A549 (cell line): ENCODE measurements around the gene STRBP. TPM values are rescaled to one million over a fixed set of nuclear protein-coding genes. Genes with fewer than 3 reads are reported as not detected.

Experiments
- ATAC-seq, 2 experiments: fragments of 200-7000 bp in 1 of 2; fragments of >200 bp in 1 of 2; cut with Nextera tagmentation in 1 of 2; cut with Tn5 transposase in 1 of 2; 3 replicates each; pipeline versions ENCODE4 v1.8.0 to v1.9.1; 2018 to 2020; ENCODE audit warnings: mild to moderate bottlenecking in 1 of 2, moderate library complexity in 1 of 2
- CTCF ChIA-PET: fragments of 300-600 bp; sonication (Branson Sonifier 250); formaldehyde crosslinking; extraction: SDS; loops from one replicate; lab custom pipeline; 2021; ENCODE audit warnings: antibody characterized with exemption, inconsistent platforms; lab: Yijun Ruan, JAX
- POLR2A ChIA-PET: fragments of 350-600 bp; formaldehyde crosslinking; extraction: SDS; loops from one replicate; lab custom pipeline; 2021; ENCODE audit warnings: antibody characterized with exemption, inconsistent platforms; lab: Yijun Ruan, JAX
- DNase-seq, 2 experiments: peaks; one replicate each; pipeline versions ENCODE4 v3.0.0 to v3.0.0-alpha.2; 2011 to 2016; ENCODE audit warnings: low read depth in 1 of 2, low spot score in 1 of 2
- FAIRE-seq: peaks from 2 replicates; lab custom pipeline; 2011; peaks lifted over from hg19 to GRCh38; lab: Jason Lieb, UNC
- H3K27ac ChIP-seq, 2 experiments: fragments of >200 bp; sonication (Bioruptor Twin); formaldehyde crosslinking; 3 replicates each; pipeline ENCODE4 v1.5.1; 2016 to 2017
- H3K4me1 ChIP-seq: fragments of >200 bp; sonication (Bioruptor Twin); formaldehyde crosslinking; 3 replicates; pipeline ENCODE4 v1.6.1; 2016
- H3K4me2 ChIP-seq: fragments of >200 bp; sonication (Bioruptor Twin); formaldehyde crosslinking; 3 replicates; pipeline ENCODE4 v1.6.1; 2016
- H3K4me3 ChIP-seq: fragments of >200 bp; sonication (Bioruptor Twin); formaldehyde crosslinking; 3 replicates; pipeline ENCODE4 v1.5.1; 2016
- H3K9me3 ChIP-seq: fragments of >200 bp; sonication (Bioruptor Twin); formaldehyde crosslinking; 3 replicates; pipeline ENCODE4 v1.6.1; 2016
- CBX2 ChIP-seq: fragments of 200-600 bp; sonication (generic); IDR thresholded peaks from 2 replicates; pipeline ENCODE4 v1.6.1; 2016; ENCODE audit warnings: low read depth, mild to moderate bottlenecking, borderline replicate concordance
- CBX8 ChIP-seq: fragments of 200-600 bp; sonication (generic); IDR thresholded peaks from 2 replicates; pipeline ENCODE4 v1.6.1; 2016
- CEBPB ChIP-seq, 2 experiments: fragments of >200 bp in 1 of 2; sonication (Bioruptor Twin) in 1 of 2; formaldehyde crosslinking in 1 of 2; IDR thresholded peaks; 2 replicates each; pipeline ENCODE4 v1.6.1; 2012 to 2016
- CHD4 ChIP-seq: fragments of 200-600 bp; sonication (generic); IDR thresholded peaks from 2 replicates; pipeline ENCODE4 v1.6.1; 2016; ENCODE audit warnings: antibody characterized with exemption, mild to moderate bottlenecking, borderline replicate concordance
- CTCF ChIP-seq: fragments of >200 bp; sonication (Bioruptor Twin); formaldehyde crosslinking; IDR thresholded peaks from 3 replicates; pipeline ENCODE4 v1.5.1; 2016
- E2F6 ChIP-seq: IDR thresholded peaks from 2 replicates; pipeline ENCODE4 v1.6.1; 2012; ENCODE audit warnings: low read depth, borderline replicate concordance
- EHF ChIP-seq: fragments of 250-450 bp; sonication (Bioruptor Pico); IDR thresholded peaks from 2 replicates; pipeline ENCODE4 v1.5.0; 2020; ENCODE audit warnings: mild to moderate bottlenecking
- FOSB ChIP-seq: fragments of 250-450 bp; sonication (Bioruptor Pico); IDR thresholded peaks from 2 replicates; pipeline ENCODE4 v1.5.0; 2020; ENCODE audit warnings: mild to moderate bottlenecking, moderate library complexity
- FOXS1 ChIP-seq: fragments of 250-450 bp; sonication (Bioruptor Pico); IDR thresholded peaks from 2 replicates; pipeline ENCODE4 v1.5.0; 2020; ENCODE audit warnings: mild to moderate bottlenecking, moderate library complexity
- GATA3 ChIP-seq: IDR thresholded peaks from 2 replicates; pipeline ENCODE4 v1.6.1; 2012; ENCODE audit warnings: borderline replicate concordance
- HDAC2 ChIP-seq: fragments of 200-600 bp; sonication (generic); IDR thresholded peaks from 2 replicates; pipeline ENCODE4 v1.6.1; 2016
- HEYL ChIP-seq: fragments of 250-450 bp; sonication (Bioruptor Pico); IDR thresholded peaks from 2 replicates; pipeline ENCODE4 v1.8.0; 2021; ENCODE audit warnings: mild to moderate bottlenecking, moderate library complexity
- HOXA7 ChIP-seq: fragments of 250-450 bp; sonication (Bioruptor Pico); IDR thresholded peaks from 2 replicates; pipeline ENCODE4 v1.5.0; 2020; ENCODE audit warnings: mild to moderate bottlenecking, moderate library complexity
- HOXB13 ChIP-seq: fragments of 250-450 bp; sonication (Bioruptor Pico); IDR thresholded peaks from 2 replicates; pipeline ENCODE4 v1.5.0; 2020; ENCODE audit warnings: low read depth, mild to moderate bottlenecking, moderate library complexity
- JUN ChIP-seq, 2 experiments: fragments of >200 bp; sonication (Bioruptor Twin); formaldehyde crosslinking; IDR thresholded peaks; 2 replicates in 1 of 2; 3 replicates in 1 of 2; pipeline ENCODE4 v1.6.1; 2016 to 2017
- JUNB ChIP-seq: fragments of >200 bp; sonication (Bioruptor Twin); formaldehyde crosslinking; IDR thresholded peaks from 2 replicates; pipeline ENCODE4 v1.6.1; 2016
- KDM1A ChIP-seq: fragments of 200-600 bp; sonication (generic); IDR thresholded peaks from 2 replicates; pipeline ENCODE4 v1.6.1; 2016; ENCODE audit warnings: low read depth, mild to moderate bottlenecking
- MAFK ChIP-seq: fragments of 450-650 bp; IDR thresholded peaks from 2 replicates; pipeline ENCODE4 v1.6.1; 2014; ENCODE audit not compliant: partially characterized antibody
- MAX ChIP-seq: IDR thresholded peaks from 2 replicates; pipeline ENCODE4 v1.6.1; 2012
- NPAS2 ChIP-seq: fragments of 250-450 bp; sonication (Bioruptor Pico); IDR thresholded peaks from 2 replicates; pipeline ENCODE4 v1.8.0; 2022; ENCODE audit warnings: mild to moderate bottlenecking, moderate library complexity, borderline replicate concordance
- NR3C1 ChIP-seq: fragments of >200 bp; sonication (Bioruptor Twin); formaldehyde crosslinking; IDR thresholded peaks from 3 replicates; pipeline ENCODE4 v1.6.1; 2017
- PHF8 ChIP-seq: fragments of 200-600 bp; sonication (generic); IDR thresholded peaks from 2 replicates; pipeline ENCODE4 v1.6.1; 2016; ENCODE audit warnings: low read depth, mild to moderate bottlenecking, antibody characterized with exemption, moderate library complexity, borderline replicate concordance
- POLR2A ChIP-seq: IDR thresholded peaks from 2 replicates; pipeline ENCODE4 v1.6.1; 2012; ENCODE audit warnings: mild to moderate bottlenecking, low read length
- RAD21 ChIP-seq, 2 experiments: fragments of >200 bp in 1 of 2; sonication (Bioruptor Twin) in 1 of 2; formaldehyde crosslinking in 1 of 2; IDR thresholded peaks in 1 of 2; conservative IDR thresholded peaks in 1 of 2; 2 replicates in 1 of 2; 3 replicates in 1 of 2; pipeline ENCODE4 v1.6.1; 2012 to 2018; ENCODE audit warnings: inconsistent platforms in 1 of 2
- RCOR1 ChIP-seq: fragments of 150-350 bp; IDR thresholded peaks from 2 replicates; pipeline ENCODE4 v1.6.1; 2014; ENCODE audit warnings: antibody characterized with exemption, low read length, low read depth
- TFCP2L1 ChIP-seq: fragments of 250-450 bp; sonication (Bioruptor Pico); IDR thresholded peaks from 2 replicates; pipeline ENCODE4 v1.5.0; 2021; ENCODE audit warnings: mild to moderate bottlenecking
- TP53 ChIP-seq: fragments of 250-450 bp; sonication (Bioruptor Pico); IDR thresholded peaks from 2 replicates; pipeline ENCODE4 v1.5.0; 2021; ENCODE audit warnings: mild to moderate bottlenecking, moderate library complexity
- ZC3H11A ChIP-seq: fragments of 450-650 bp; IDR thresholded peaks from 2 replicates; pipeline ENCODE4 v1.6.1; 2014; ENCODE audit warnings: antibody characterized with exemption, mild to moderate bottlenecking
- ZFP36 ChIP-seq: fragments of 450-650 bp; IDR thresholded peaks from 2 replicates; pipeline ENCODE4 v1.6.1; 2014; ENCODE audit warnings: borderline replicate concordance; ENCODE audit not compliant: partially characterized antibody
- WGBS: methylation state at CpG from one replicate; pipeline ENCODE4 v1.1.6; 2017; ENCODE audit errors: missing lambda C conversion rate; 5-methylcytosine and 5-hydroxymethylcytosine counted together
- polyA plus RNA-seq, 4 experiments: library from polyadenylated mRNA; depleted of rRNA in 3 of 4; stranded (reverse); fragments of >200 nt; fragmentation: RNase III in 1 of 4; extraction: RNeasy Plus Mini Kit Qiagen cat#74134 plus additional on column Dnase treatment in 1 of 4; gene quantifications; 2 replicates in 3 of 4; 3 replicates in 1 of 4; pipeline ENCODE4 v1.2.3, GENCODE V29; 2011 to 2017

The STRBP gene
- polyA plus RNA-seq, 2 of the 4 experiments (the other 2 are of a cell fraction) = 20.4 to 34.0 TPM

- TF ChIP-seq CBX8 = no peak
- no peak for TF ChIP-seq EHF (CRISPR knock-in tag)
- no peak for TF ChIP-seq NR3C1
- no peak for ATAC-seq
- H3K4me2 ChIP-seq = no peak overlapping the region
Observed at GRCh38 chr9:123149067-123149466, 119.3 kb downstream of the STRBP start.

GRCh38 chr9:123138163-123138562, 130.2 kb downstream of the STRBP start:
- no peaks in the 10 kb centered on the region for H3K9me3 ChIP-seq
- H3K4me2 ChIP-seq = no peak overlapping the region
- no peak for TF ChIP-seq RAD21 (conservative IDR thresholded peaks at IDR 0.05 in 1 of 2, IDR thresholded peaks at IDR 0.05 in 1 of 2)
- no peak for TF ChIP-seq EHF (CRISPR knock-in tag)
- TF ChIP-seq TP53 (CRISPR knock-in tag) = no peak
- no peak for TF ChIP-seq GATA3
- no peak for TF ChIP-seq NPAS2 (CRISPR knock-in tag)
- no peak for TF ChIP-seq MAFK
- no peak for TF ChIP-seq JUNB
- no peak for TF ChIP-seq HDAC2
- TF ChIP-seq TFCP2L1 (CRISPR knock-in tag) = no peak
- TF ChIP-seq HOXB13 (CRISPR knock-in tag) = no peak
- TF ChIP-seq, all 56 proteins: peak for 0
- H3K27ac ChIP-seq = no peak overlapping the region
- H3K4me1 ChIP-seq = no peaks in the 10 kb centered on the region
- H3K4me3 ChIP-seq = no peak overlapping the region
- FAIRE-seq (no peak), DNase-seq (no peak), ATAC-seq (no peak)
- ChIA-PET POLR2A (no interaction called here), CTCF (interaction anchor here (0.8 to 1.0 kb wide), 2 partner anchors 19 to 35 kb away, joined by 3 to 4 read pairs; no protein-coding TSS in a partner anchor)
- 80% methylated on average over 2 of the region's 2 CpGs for WGBS

More at GRCh38 chr9:123149067-123149466, 119.3 kb downstream of the STRBP start:
- Histone ChIP-seq H3K27ac (no peak overlapping the region), H3K9me3 (peaks cover 12% of the 10 kb centered on the region; the same call in 1 of the 3 replicates), H3K4me1 (no peaks in the 10 kb centered on the region), H3K4me3 (no peak overlapping the region)
- 3% methylated on average over 1 of the region's 1 CpG for WGBS
- FAIRE-seq (no peak), DNase-seq (no peak)
- ChIA-PET POLR2A (no interaction called here), CTCF (no interaction called here)

- no peak for FAIRE-seq
- ChIA-PET CTCF (interaction anchor here (1.2 kb wide), 1 partner anchor 10 kb away, joined by 3 read pairs; no protein-coding TSS in a partner anchor), POLR2A (no interaction called here)
- Histone ChIP-seq H3K4me3 (no peak overlapping the region), H3K4me2 (no peak overlapping the region), H3K9me3 (no peaks in the 10 kb centered on the region), H3K4me1 (no peaks in the 10 kb centered on the region), H3K27ac (no peak overlapping the region)
- ATAC-seq = no peak
- TF ChIP-seq MAFK = no peak
- no peak for TF ChIP-seq GATA3
- no peak for TF ChIP-seq RCOR1
- TF ChIP-seq NPAS2 (CRISPR knock-in tag) = no peak
- no peak for TF ChIP-seq JUN (IDR thresholded peaks at IDR 0.05)
- no peak for TF ChIP-seq E2F6
- TF ChIP-seq CEBPB (IDR thresholded peaks at IDR 0.05) = no peak
- no peak for TF ChIP-seq FOXS1 (CRISPR knock-in tag)
- TF ChIP-seq KDM1A = no peak
- TF ChIP-seq POLR2A = no peak
- no peak for TF ChIP-seq FOSB
- no peak for TF ChIP-seq CBX2
- no peak for TF ChIP-seq HOXA7
- no peak for TF ChIP-seq ZFP36
- TF ChIP-seq RAD21 (conservative IDR thresholded peaks at IDR 0.05 in 1 of 2, IDR thresholded peaks at IDR 0.05 in 1 of 2) = no peak
- DNase-seq = no peak
- WGBS = 84% methylated on average over 5 of the region's 5 CpGs
Observed at GRCh38 chr9:123135430-123135829, 133.0 kb downstream of the STRBP start.

GRCh38 chr9:123132696-123133095, 135.7 kb downstream of the STRBP start:
- H3K27ac ChIP-seq = no peak overlapping the region
- no peak for DNase-seq
- CTCF ChIA-PET = no interaction called here
- H3K4me1 ChIP-seq = no peaks in the 10 kb centered on the region
- TF ChIP-seq CHD4 (no peak), NR3C1 (no peak), PHF8 (no peak), ZC3H11A (no peak), CEBPB (IDR thresholded peaks at IDR 0.05) (no peak), HEYL (CRISPR knock-in tag) (no peak), CTCF (no peak), CBX2 (no peak), MAX (no peak), FOSB (no peak), TFCP2L1 (CRISPR knock-in tag) (no peak), POLR2A (no peak)
- no peak overlapping the region for H3K4me2 ChIP-seq
- POLR2A ChIA-PET = no interaction called here
- ATAC-seq = no peak
- no peak overlapping the region for H3K4me3 ChIP-seq
- 89% methylated on average over 6 of the region's 6 CpGs for WGBS
- no peaks in the 10 kb centered on the region for H3K9me3 ChIP-seq
- FAIRE-seq = no peak
